ENCODE measurements around the gene ARGLU1. TPM values are rescaled to one million over a fixed set of nuclear protein-coding genes. Genes with fewer than 3 reads are reported as not detected.

ARGLU1 gene
- total RNA-seq, 3 donors from 2014 or later, result 122 to 181 (median 136) TPM

DNA sequence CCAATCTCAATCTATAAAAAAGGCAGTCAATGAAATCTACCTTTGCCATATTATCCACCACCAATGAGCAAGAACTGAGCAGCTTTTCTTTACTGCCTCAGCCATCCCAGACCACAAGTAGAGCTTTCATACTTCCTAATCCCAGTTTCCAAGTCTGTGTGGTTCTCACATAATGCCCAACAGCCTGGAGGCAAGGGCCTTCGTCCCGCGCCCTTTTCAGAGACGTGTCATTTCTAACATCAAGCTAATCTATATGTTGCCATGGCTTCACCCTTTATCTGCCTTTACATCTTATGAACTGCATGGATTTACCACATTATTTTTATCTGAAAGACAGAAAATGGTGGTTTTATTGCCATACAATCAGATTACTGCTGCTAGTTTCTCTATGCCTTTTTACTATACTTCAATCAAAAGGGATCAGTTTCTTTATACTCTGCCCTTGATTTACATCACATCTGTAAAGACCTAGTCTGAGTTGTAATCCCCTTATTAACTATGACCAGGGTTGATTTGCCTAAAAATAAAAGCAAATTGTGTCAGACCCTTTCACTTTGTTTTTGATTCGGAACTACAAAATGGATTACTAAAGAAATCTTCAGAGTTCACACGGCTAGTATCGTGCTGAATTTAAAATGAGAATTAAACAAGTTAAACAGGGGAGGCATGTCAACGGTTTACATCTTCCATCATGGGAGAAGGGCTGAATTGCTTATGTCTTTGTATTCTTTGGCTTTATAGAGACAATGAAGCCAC lies 38.3 kb downstream of the ARGLU1 start:
- intact Hi-C loops (cut with DNase I; ENCODE audit: low total_unique reads), result no loop called here
- Histone ChIP-seq H3K27ac (peak overlapping the region; percentile 50 to 66), H3K36me3 (no peaks in the 10 kb centered on the region), H3K4me3 (peak overlapping the region in 1 of 3 donors; percentile 51), H3K9me3 (no peaks in the 10 kb centered on the region), H3K4me1 (peaks cover 3 to 8% of the 10 kb centered on the region in 2 donors), H3K27me3 (no peaks in the 10 kb centered on the region)
- TF ChIP-seq, protein P1, sequence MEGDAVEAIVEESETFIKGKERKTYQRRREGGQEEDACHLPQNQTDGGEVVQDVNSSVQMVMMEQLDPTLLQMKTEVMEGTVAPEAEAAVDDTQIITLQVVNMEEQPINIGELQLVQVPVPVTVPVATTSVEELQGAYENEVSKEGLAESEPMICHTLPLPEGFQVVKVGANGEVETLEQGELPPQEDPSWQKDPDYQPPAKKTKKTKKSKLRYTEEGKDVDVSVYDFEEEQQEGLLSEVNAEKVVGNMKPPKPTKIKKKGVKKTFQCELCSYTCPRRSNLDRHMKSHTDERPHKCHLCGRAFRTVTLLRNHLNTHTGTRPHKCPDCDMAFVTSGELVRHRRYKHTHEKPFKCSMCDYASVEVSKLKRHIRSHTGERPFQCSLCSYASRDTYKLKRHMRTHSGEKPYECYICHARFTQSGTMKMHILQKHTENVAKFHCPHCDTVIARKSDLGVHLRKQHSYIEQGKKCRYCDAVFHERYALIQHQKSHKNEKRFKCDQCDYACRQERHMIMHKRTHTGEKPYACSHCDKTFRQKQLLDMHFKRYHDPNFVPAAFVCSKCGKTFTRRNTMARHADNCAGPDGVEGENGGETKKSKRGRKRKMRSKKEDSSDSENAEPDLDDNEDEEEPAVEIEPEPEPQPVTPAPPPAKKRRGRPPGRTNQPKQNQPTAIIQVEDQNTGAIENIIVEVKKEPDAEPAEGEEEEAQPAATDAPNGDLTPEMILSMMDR (IDR thresholded peaks at IDR 0.05), result no peak
- TF ChIP-seq POLR2A (IDR thresholded peaks at IDR 0.05) (no peak), POLR2AphosphoS5 (IDR thresholded peaks at IDR 0.05) (no peak)
- DNase-seq (ENCODE audit: low spot score in 2 of 2), result no peak

DNA sequence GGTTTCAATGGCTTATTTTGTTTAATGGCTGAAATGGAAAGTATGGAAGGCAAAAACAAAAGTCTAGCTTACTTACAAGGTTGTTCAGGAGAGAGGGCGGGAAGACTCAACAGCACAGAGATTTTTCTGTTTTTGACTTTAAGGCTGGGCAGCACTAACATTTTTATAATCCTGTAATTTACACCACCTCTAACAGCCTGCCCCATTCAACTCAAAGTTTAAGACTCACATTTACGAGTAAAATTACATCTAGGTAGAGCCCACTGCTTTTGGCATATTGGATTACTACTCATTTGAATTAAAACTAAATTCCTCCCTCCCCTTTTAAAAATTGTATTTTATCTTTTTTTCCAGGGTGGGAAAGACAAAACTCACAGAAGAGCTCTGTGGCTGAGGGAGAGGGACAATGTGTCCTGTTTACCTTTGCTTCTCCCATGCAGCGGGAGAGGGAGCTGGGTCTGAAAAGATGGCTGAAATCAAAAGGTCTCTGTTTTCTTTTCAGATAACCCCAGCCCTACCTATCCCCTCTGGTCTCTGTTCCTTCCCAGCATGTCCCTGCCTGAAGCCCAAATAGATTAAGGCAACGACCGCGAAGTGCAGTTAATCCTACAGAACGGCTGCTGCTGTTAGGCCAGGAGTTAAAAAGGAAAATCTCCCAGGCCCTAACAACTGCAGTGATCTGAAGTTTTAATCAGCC lies 39.1 kb downstream of the ARGLU1 start:
- Histone ChIP-seq H3K36me3 (no peaks in the 10 kb centered on the region), H3K4me3 (no peak overlapping the region), H3K9me3 (no peaks in the 10 kb centered on the region), H3K4me1 (peaks cover 0 to 8% of the 10 kb centered on the region in 2 donors), H3K27me3 (no peaks in the 10 kb centered on the region), H3K27ac (peak overlapping the region; percentile 50 to 66)
- TF ChIP-seq, protein P1 (IDR thresholded peaks at IDR 0.05), result no peak
- TF ChIP-seq POLR2A (IDR thresholded peaks at IDR 0.05), result no peak
- TF ChIP-seq POLR2AphosphoS5 (IDR thresholded peaks at IDR 0.05), result no peak
- intact Hi-C loops (cut with DNase I; ENCODE audit: low total_unique reads), result no loop called here
- no peak for DNase-seq (ENCODE audit: low spot score in 2 of 2)

DNA sequence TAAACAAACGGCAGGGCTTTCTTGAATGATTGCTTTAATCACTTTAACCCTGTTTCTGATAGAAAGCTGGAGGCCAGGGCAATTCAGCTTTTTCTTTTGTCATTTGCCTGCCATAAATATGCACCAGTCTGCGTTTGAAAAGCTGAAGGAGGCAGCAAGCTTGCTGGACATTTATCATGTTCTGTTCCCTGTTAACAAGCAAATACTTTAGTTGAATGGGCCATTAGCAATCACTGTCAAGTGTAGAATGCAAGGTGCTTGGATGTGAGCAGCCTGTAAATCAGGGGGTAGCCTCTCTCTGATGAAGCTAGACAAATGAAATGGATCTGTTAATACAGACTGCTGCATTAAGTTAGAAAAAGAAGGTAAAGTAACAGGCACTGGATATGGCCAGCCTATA lies 40.1 kb downstream of the ARGLU1 start:
- Histone ChIP-seq H3K36me3 (no peaks in the 10 kb centered on the region), H3K27ac (no peak overlapping the region), H3K4me3 (no peak overlapping the region), H3K9me3 (no peaks in the 10 kb centered on the region), H3K4me1 (peaks cover 0 to 12% of the 10 kb centered on the region in 2 donors), H3K27me3 (no peaks in the 10 kb centered on the region)
- no peak for DNase-seq (ENCODE audit: low spot score in 2 of 2)
- intact Hi-C loops (cut with DNase I; ENCODE audit: low total_unique reads), result no loop called here
- TF ChIP-seq, protein P1 (IDR thresholded peaks at IDR 0.05), result no peak
- TF ChIP-seq POLR2AphosphoS5 (IDR thresholded peaks at IDR 0.05) (no peak), POLR2A (IDR thresholded peaks at IDR 0.05) (no peak)

DNA sequence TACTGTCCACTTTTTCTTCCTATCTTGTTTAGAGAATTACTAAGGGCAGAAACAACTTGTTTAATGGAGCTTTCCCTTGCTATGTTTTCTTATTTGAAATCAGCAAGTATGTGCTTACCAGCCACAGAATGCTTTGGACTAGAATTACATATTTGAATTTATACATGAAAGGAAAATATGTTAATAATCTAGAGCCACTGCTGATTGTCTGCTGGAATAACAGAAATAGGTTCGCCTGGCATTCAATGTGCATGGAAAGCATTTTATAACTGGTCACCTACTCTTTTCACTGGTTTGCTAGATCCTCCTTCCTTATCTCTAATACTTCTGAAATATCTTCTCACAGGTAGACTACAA lies 40.5 kb downstream of the ARGLU1 start:
- H3K27ac ChIP-seq, result no peak overlapping the region
- peaks cover 0 to 8% of the 10 kb centered on the region in 2 donors for H3K4me1 ChIP-seq
- no peaks in the 10 kb centered on the region for H3K27me3 ChIP-seq
- no peaks in the 10 kb centered on the region for H3K36me3 ChIP-seq
- intact Hi-C loops (cut with DNase I; ENCODE audit: low total_unique reads), result no loop called here
- no peaks in the 10 kb centered on the region for H3K9me3 ChIP-seq
- TF ChIP-seq, protein P1 (IDR thresholded peaks at IDR 0.05), result no peak
- TF ChIP-seq POLR2AphosphoS5 (IDR thresholded peaks at IDR 0.05) (no peak), POLR2A (IDR thresholded peaks at IDR 0.05) (no peak)
- DNase-seq (ENCODE audit: low spot score in 2 of 2), result no peak
- no peak overlapping the region for H3K4me3 ChIP-seq

Measured in breast epithelium (tissue), 4 donors.